HepG2 (cell line): ENCODE measurements around the gene CCDC82. TPM values are rescaled to one million over a fixed set of nuclear protein-coding genes. Genes with fewer than 3 reads are reported as not detected.

ENCODE experiments used
- HIVEP1 ChIP-seq: sonication (generic); formaldehyde crosslinking; IDR thresholded peaks from 2 replicates; pipeline ENCODE4 v1.4.0; 2020; ENCODE audit warnings: mild to moderate bottlenecking, missing genetic modification reagents
- KDM2A ChIP-seq: sonication (generic); formaldehyde crosslinking; IDR thresholded peaks from 2 replicates; pipeline ENCODE4 v1.4.0; 2020; ENCODE audit warnings: low read depth, missing genetic modification reagents, borderline replicate concordance
- NPAS2 ChIP-seq: sonication (generic); formaldehyde crosslinking; IDR thresholded peaks from 2 replicates; pipeline ENCODE4 v1.8.0; 2022; ENCODE audit warnings: mild to moderate bottlenecking, missing genetic modification reagents, borderline replicate concordance
- SNAPC2 ChIP-seq: sonication (generic); formaldehyde crosslinking; IDR thresholded peaks from 2 replicates; pipeline ENCODE4 v1.8.1; 2022; ENCODE audit warnings: mild to moderate bottlenecking, missing genetic modification reagents
- YY1 ChIP-seq: IDR thresholded peaks from 2 replicates; pipeline ENCODE4 v1.6.1; 2011; ENCODE audit warnings: low read length, low read depth, moderate library complexity, mild to moderate bottlenecking; ENCODE audit not compliant: insufficient read depth, insufficient replicate concordance
- ZBTB3 ChIP-seq: sonication (generic); formaldehyde crosslinking; IDR thresholded peaks from 2 replicates; pipeline ENCODE4 v1.4.0; 2020; ENCODE audit warnings: low read depth, mild to moderate bottlenecking, moderate library complexity, missing genetic modification reagents, borderline replicate concordance
- ZNF292 ChIP-seq: sonication (generic); formaldehyde crosslinking; IDR thresholded peaks from 2 replicates; pipeline ENCODE4 v1.8.1; 2022; ENCODE audit warnings: mild to moderate bottlenecking, low read depth, missing genetic modification reagents, borderline replicate concordance
- ZNF577 ChIP-seq: sonication (generic); formaldehyde crosslinking; IDR thresholded peaks from 2 replicates; pipeline ENCODE4 v1.4.0; 2020; ENCODE audit warnings: mild to moderate bottlenecking, low read depth, missing genetic modification reagents, borderline replicate concordance
- ZNF777 ChIP-seq: sonication (generic); formaldehyde crosslinking; IDR thresholded peaks from 2 replicates; pipeline ENCODE4 v1.4.0; 2020; ENCODE audit warnings: missing genetic modification reagents
- polyA plus RNA-seq, 8 experiments: library from polyadenylated mRNA; depleted of rRNA in 3 of 8; stranded (reverse) in 7 of 8; unstranded in 1 of 8; fragments of >200 nt; fragmentation: Illumina TruSeq in 4 of 8; extraction: Trizol in 4 of 8; gene quantifications; 2 replicates each; pipeline versions ENCODE4 v1.2.1 to v1.2.3, GENCODE V29; 2011 to 2016; ENCODE audit warnings: low read depth in 4 of 8, missing spikeins in 1 of 8, mixed read lengths in 1 of 8; ENCODE audit not compliant: insufficient read depth in 1 of 8
- total RNA-seq, 5 experiments: library from RNA; depleted of rRNA; stranded (reverse); fragments of >200 nt; fragmentation: Illumina TruSeq; extraction: Trizol; gene quantifications; 2 replicates each; pipeline ENCODE4 v1.2.3, GENCODE V29; 2016; ENCODE audit warnings: low read depth in 1 of 5
- TF ChIP-seq, protein P1 (sequence below): sonication (generic); formaldehyde crosslinking; IDR thresholded peaks from 2 replicates; pipeline ENCODE4 v1.8.0; 2022; ENCODE audit warnings: missing genetic modification reagents, mild to moderate bottlenecking, moderate library complexity, borderline replicate concordance
- TF ChIP-seq, protein P2 (sequence below): sonication (generic); formaldehyde crosslinking; IDR thresholded peaks from 2 replicates; pipeline ENCODE4 v1.4.0; 2020; ENCODE audit warnings: missing genetic modification reagents, mild to moderate bottlenecking, borderline replicate concordance
- TF ChIP-seq, protein P3 (sequence below): sonication (generic); formaldehyde crosslinking; IDR thresholded peaks from 2 replicates; pipeline ENCODE4 v1.5.0; 2020; ENCODE audit warnings: mild to moderate bottlenecking, missing genetic modification reagents, moderate library complexity
- TF ChIP-seq, protein P4 (sequence below): sonication (generic); formaldehyde crosslinking; IDR thresholded peaks from 2 replicates; pipeline ENCODE4 v1.4.0; 2020; ENCODE audit warnings: missing genetic modification reagents
- TF ChIP-seq, protein P5 (sequence below): sonication (generic); formaldehyde crosslinking; IDR thresholded peaks from 2 replicates; pipeline ENCODE4 v1.4.0; 2020; ENCODE audit warnings: missing genetic modification reagents
- TF ChIP-seq, protein P6 (sequence below): sonication (generic); formaldehyde crosslinking; IDR thresholded peaks from 2 replicates; pipeline ENCODE4 v1.4.0; 2020; ENCODE audit warnings: mild to moderate bottlenecking, missing genetic modification reagents

The CCDC82 gene
- total and polyA plus RNA-seq, 2 of the 13 experiments (the other 11 are each of a cell fraction or from before 2014, with no cell fraction given): 19.7 to 25.7 TPM

DNA sequence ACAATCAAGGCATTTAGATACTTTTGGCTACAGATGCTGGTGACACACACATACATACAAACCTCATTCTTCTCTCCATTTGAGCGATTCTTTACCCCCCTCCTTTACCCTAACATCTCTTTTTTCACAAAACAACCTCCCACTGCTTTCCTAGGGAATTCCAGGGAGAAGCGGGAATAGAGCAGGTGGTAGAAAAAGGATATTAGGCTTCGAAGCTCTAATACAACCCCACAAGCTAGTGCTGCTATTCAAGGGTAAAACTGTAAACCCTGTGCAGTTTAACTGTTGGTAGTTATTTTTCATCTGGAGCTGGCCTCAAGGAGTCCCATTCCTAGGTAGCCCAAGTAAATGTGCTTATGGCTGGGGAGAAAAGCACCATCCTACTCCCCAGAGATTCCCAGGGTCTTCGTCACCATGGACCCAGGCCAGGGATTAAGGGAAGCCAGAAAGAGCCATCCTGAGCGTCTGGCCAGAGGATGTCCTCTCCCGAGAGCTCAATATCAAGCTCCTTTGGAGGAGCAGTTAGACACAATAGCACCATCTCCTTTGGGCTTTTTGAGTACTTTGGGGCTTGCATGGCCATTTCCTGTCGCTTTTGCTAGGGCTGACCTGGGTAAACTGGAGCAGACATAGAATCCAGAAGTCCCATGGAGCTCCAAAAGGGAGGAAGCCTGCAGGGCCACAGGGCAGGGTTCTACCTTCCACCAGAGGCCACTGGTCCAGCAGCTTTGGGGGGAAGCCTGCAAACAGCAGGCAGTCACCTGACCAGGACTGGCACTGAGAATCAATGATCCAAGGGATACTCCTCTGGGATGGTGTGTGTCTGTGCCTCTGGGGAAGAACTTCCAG lies 49.8 kb downstream of the CCDC82 start (continued):
- TF ChIP-seq, protein P1, sequence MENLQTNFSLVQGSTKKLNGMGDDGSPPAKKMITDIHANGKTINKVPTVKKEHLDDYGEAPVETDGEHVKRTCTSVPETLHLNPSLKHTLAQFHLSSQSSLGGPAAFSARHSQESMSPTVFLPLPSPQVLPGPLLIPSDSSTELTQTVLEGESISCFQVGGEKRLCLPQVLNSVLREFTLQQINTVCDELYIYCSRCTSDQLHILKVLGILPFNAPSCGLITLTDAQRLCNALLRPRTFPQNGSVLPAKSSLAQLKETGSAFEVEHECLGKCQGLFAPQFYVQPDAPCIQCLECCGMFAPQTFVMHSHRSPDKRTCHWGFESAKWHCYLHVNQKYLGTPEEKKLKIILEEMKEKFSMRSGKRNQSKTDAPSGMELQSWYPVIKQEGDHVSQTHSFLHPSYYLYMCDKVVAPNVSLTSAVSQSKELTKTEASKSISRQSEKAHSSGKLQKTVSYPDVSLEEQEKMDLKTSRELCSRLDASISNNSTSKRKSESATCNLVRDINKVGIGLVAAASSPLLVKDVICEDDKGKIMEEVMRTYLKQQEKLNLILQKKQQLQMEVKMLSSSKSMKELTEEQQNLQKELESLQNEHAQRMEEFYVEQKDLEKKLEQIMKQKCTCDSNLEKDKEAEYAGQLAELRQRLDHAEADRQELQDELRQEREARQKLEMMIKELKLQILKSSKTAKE: no peak
- TF ChIP-seq KDM2A (CRISPR knock-in tag) (no peak), ZNF777 (CRISPR knock-in tag) (no peak), HIVEP1 (CRISPR knock-in tag) (no peak), NPAS2 (CRISPR knock-in tag) (no peak), SNAPC2 (CRISPR knock-in tag) (no peak), YY1 (no peak), ZBTB3 (CRISPR knock-in tag) (no peak), ZNF292 (CRISPR knock-in tag) (no peak; the same call in 1 of the 2 replicates), ZNF577 (no peak)
- TF ChIP-seq, protein P2, sequence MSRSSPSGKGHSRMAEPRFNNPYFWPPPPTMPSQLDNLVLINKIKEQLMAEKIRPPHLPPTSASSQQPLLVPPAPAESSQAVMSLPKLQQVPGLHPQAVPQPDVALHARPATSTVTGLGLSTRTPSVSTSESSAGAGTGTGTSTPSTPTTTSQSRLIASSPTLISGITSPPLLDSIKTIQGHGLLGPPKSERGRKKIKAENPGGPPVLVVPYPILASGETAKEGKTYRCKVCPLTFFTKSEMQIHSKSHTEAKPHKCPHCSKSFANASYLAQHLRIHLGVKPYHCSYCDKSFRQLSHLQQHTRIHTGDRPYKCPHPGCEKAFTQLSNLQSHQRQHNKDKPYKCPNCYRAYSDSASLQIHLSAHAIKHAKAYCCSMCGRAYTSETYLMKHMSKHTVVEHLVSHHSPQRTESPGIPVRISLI: no peak
- TF ChIP-seq, protein P3, sequence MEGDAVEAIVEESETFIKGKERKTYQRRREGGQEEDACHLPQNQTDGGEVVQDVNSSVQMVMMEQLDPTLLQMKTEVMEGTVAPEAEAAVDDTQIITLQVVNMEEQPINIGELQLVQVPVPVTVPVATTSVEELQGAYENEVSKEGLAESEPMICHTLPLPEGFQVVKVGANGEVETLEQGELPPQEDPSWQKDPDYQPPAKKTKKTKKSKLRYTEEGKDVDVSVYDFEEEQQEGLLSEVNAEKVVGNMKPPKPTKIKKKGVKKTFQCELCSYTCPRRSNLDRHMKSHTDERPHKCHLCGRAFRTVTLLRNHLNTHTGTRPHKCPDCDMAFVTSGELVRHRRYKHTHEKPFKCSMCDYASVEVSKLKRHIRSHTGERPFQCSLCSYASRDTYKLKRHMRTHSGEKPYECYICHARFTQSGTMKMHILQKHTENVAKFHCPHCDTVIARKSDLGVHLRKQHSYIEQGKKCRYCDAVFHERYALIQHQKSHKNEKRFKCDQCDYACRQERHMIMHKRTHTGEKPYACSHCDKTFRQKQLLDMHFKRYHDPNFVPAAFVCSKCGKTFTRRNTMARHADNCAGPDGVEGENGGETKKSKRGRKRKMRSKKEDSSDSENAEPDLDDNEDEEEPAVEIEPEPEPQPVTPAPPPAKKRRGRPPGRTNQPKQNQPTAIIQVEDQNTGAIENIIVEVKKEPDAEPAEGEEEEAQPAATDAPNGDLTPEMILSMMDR (CRISPR knock-in tag): 0 out of 2 replicates have a peak, but pooled peaks have one; percentile 14
- TF ChIP-seq, protein P4, sequence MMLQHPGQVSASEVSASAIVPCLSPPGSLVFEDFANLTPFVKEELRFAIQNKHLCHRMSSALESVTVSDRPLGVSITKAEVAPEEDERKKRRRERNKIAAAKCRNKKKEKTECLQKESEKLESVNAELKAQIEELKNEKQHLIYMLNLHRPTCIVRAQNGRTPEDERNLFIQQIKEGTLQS: no peak
- TF ChIP-seq, protein P5, sequence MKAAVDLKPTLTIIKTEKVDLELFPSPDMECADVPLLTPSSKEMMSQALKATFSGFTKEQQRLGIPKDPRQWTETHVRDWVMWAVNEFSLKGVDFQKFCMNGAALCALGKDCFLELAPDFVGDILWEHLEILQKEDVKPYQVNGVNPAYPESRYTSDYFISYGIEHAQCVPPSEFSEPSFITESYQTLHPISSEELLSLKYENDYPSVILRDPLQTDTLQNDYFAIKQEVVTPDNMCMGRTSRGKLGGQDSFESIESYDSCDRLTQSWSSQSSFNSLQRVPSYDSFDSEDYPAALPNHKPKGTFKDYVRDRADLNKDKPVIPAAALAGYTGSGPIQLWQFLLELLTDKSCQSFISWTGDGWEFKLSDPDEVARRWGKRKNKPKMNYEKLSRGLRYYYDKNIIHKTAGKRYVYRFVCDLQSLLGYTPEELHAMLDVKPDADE (CRISPR knock-in tag): no peak
- TF ChIP-seq, protein P6, sequence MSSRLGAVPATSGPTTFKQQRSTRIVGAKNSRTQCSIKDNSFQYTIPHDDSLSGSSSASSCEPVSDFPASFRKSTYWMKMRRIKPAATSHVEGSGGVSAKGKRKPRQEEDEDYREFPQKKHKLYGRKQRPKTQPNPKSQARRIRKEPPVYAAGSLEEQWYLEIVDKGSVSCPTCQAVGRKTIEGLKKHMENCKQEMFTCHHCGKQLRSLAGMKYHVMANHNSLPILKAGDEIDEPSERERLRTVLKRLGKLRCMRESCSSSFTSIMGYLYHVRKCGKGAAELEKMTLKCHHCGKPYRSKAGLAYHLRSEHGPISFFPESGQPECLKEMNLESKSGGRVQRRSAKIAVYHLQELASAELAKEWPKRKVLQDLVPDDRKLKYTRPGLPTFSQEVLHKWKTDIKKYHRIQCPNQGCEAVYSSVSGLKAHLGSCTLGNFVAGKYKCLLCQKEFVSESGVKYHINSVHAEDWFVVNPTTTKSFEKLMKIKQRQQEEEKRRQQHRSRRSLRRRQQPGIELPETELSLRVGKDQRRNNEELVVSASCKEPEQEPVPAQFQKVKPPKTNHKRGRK (CRISPR knock-in tag): no peak
